HUES48 (cell line): ENCODE measurements around the gene OOSP4B.
"Not testable (repeated sequence)": the region's sequence is repeated elsewhere in the genome, so short reads cannot be mapped to it uniquely, and the experiment has no call there.

Experiments used
- H3K27ac ChIP-seq: one replicate; pipeline ENCODE4 v1.7.0; 2013; ENCODE audit warnings: low read depth, low read length, inconsistent platforms
- H3K27me3 ChIP-seq: 2 replicates; pipeline ENCODE4 v1.6.1; 2013; ENCODE audit warnings: mild to moderate bottlenecking, low read length; ENCODE audit not compliant: control insufficient read depth, insufficient read depth
- H3K36me3 ChIP-seq: 2 replicates; pipeline ENCODE4 v1.6.1; 2013; ENCODE audit warnings: low read length; ENCODE audit not compliant: control insufficient read depth, insufficient read depth
- H3K4me1 ChIP-seq: 2 replicates; pipeline ENCODE4 v1.6.1; 2013; ENCODE audit warnings: mild to moderate bottlenecking, low read length; ENCODE audit not compliant: control insufficient read depth, insufficient read depth
- H3K4me3 ChIP-seq: 2 replicates; pipeline ENCODE4 v1.5.1; 2013; ENCODE audit warnings: mild to moderate bottlenecking, low read depth, low read length
- H3K9ac ChIP-seq: 2 replicates; pipeline ENCODE4 v1.6.1; 2013; ENCODE audit warnings: mild to moderate bottlenecking, low read depth, low read length, moderate library complexity
- H3K9me3 ChIP-seq: 2 replicates; pipeline ENCODE4 v1.6.1; 2013; ENCODE audit warnings: low read length; ENCODE audit not compliant: control insufficient read depth, insufficient read depth

The OOSP4B gene

GRCh38 chr11:60059521-60060240, 42.7 kb downstream of the OOSP4B start:
- H3K27ac ChIP-seq, result no peak overlapping the region

GRCh38 chr11:60064111-60064510, 47.1 kb downstream of the OOSP4B start:
- Histone ChIP-seq H3K27ac (no peak overlapping the region), H3K4me3 (no peak overlapping the region), H3K27me3 (no peaks in the 10 kb centered on the region), H3K9ac (no peak overlapping the region), H3K9me3 (no peaks in the 10 kb centered on the region), H3K36me3 (no peaks in the 10 kb centered on the region), H3K4me1 (no peaks in the 10 kb centered on the region)

More at GRCh38 chr11:60059521-60060240, 42.7 kb downstream of the OOSP4B start:
- Histone ChIP-seq H3K4me3 (no peak overlapping the region), H3K4me1 (0 out of 2 replicates have a peak, but pooled peaks cover 8% of the 10 kb centered on the region), H3K9me3 (no peaks in the 10 kb centered on the region), H3K9ac (no peak overlapping the region), H3K27me3 (no peaks in the 10 kb centered on the region), H3K36me3 (no peaks in the 10 kb centered on the region)

GRCh38 chr11:60065801-60066200, 48.8 kb downstream of the OOSP4B start:
- Histone ChIP-seq H3K4me1 (no peaks in the 10 kb centered on the region), H3K9ac (no peak overlapping the region), H3K27me3 (no peaks in the 10 kb centered on the region), H3K9me3 (no peaks in the 10 kb centered on the region), H3K27ac (no peak overlapping the region), H3K36me3 (no peaks in the 10 kb centered on the region), H3K4me3 (no peak overlapping the region)

- Histone ChIP-seq H3K36me3 (no peaks in the 10 kb centered on the region), H3K9ac (no peak overlapping the region), H3K4me3 (no peak overlapping the region), H3K27me3 (no peaks in the 10 kb centered on the region), H3K4me1 (no peaks in the 10 kb centered on the region), H3K27ac (no peak overlapping the region), H3K9me3 (peaks cover 3% of the 10 kb centered on the region; the same call in 1 of the 2 replicates)
These were observed 52.5 kb downstream of the OOSP4B start for GRCh38 chr11:60069450-60069849.

- not testable (repeated sequence) for H3K4me1 ChIP-seq, H3K9me3 ChIP-seq, H3K27me3 ChIP-seq, H3K9ac ChIP-seq, H3K27ac ChIP-seq, H3K36me3 ChIP-seq, H3K4me3 ChIP-seq
These were observed 54.7 kb downstream of the OOSP4B start for GRCh38 chr11:60071644-60072043.

- H3K9ac ChIP-seq, result no peak overlapping the region
These were observed 60.3 kb downstream of the OOSP4B start for GRCh38 chr11:60077216-60077817.

GRCh38 chr11:60077981-60078380, 61.0 kb downstream of the OOSP4B start:
- no peaks in the 10 kb centered on the region for H3K36me3 ChIP-seq
- no peak overlapping the region for H3K9ac ChIP-seq
- H3K4me3 ChIP-seq, result no peak overlapping the region
- H3K4me1 ChIP-seq, result no peaks in the 10 kb centered on the region
- peaks cover 7% of the 10 kb centered on the region for H3K9me3 ChIP-seq
- H3K27me3 ChIP-seq, result no peaks in the 10 kb centered on the region
- H3K27ac ChIP-seq, result no peak overlapping the region

More at GRCh38 chr11:60077216-60077817, 60.3 kb downstream of the OOSP4B start:
- Histone ChIP-seq H3K27ac (no peak overlapping the region), H3K27me3 (no peaks in the 10 kb centered on the region), H3K4me1 (no peaks in the 10 kb centered on the region), H3K4me3 (no peak overlapping the region), H3K36me3 (no peaks in the 10 kb centered on the region), H3K9me3 (peaks cover 7% of the 10 kb centered on the region)

- Histone ChIP-seq H3K4me1 (no peaks in the 10 kb centered on the region), H3K36me3 (no peaks in the 10 kb centered on the region), H3K9ac (no peak overlapping the region), H3K4me3 (no peak overlapping the region), H3K27me3 (no peaks in the 10 kb centered on the region), H3K9me3 (peaks cover 7% of the 10 kb centered on the region), H3K27ac (no peak overlapping the region)
These were observed 61.8 kb downstream of the OOSP4B start for GRCh38 chr11:60078745-60079144.

- H3K36me3 ChIP-seq, result no peaks in the 10 kb centered on the region
- H3K27me3 ChIP-seq, result no peaks in the 10 kb centered on the region
- no peak overlapping the region for H3K27ac ChIP-seq
- H3K4me1 ChIP-seq, result no peaks in the 10 kb centered on the region
- peaks cover 4% of the 10 kb centered on the region; the same call in 1 of the 2 replicates for H3K9me3 ChIP-seq
- no peak overlapping the region for H3K9ac ChIP-seq
- H3K4me3 ChIP-seq, result no peak overlapping the region
These were observed 63.6 kb downstream of the OOSP4B start for GRCh38 chr11:60080535-60080934.
